Measurements from ENCODE around the gene ING3.
A peak's percentile ranks its signal among the peaks of the same experiment; 100 is the strongest.

DNA sequence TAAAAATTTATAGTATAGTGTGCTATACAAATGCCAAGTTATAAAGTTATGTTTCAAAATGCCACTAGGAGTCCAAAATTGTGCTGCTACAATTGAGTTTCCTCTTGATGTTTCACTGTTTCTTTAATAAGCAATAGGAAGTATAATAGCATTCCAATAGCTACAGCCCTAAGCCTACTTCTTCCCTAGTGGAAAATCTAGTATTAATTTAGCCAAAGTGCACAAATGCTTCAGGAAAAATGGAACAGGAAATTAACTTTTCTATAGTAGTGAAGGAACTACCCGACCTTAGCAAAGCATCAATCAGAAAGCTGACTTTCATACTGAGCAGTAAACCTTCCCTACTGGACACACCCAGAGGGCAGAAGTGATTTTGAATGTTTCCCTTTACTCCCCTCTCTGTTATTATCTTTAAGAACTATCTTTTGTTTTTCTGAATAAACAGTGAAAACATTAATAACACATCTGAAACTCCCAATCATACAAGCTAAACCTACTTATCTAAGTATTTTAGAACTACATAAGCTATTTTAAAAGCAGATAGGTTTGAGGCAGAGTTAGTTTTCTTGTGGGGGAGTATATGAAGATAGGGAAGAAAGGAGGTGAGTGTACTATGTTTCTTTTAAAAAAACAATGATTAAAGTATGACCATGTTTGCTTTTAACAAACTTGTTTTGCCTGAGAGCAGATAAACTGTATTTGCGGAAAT lies 51.6 kb downstream of the ING3 start:
- TF ChIP-seq, protein P1, sequence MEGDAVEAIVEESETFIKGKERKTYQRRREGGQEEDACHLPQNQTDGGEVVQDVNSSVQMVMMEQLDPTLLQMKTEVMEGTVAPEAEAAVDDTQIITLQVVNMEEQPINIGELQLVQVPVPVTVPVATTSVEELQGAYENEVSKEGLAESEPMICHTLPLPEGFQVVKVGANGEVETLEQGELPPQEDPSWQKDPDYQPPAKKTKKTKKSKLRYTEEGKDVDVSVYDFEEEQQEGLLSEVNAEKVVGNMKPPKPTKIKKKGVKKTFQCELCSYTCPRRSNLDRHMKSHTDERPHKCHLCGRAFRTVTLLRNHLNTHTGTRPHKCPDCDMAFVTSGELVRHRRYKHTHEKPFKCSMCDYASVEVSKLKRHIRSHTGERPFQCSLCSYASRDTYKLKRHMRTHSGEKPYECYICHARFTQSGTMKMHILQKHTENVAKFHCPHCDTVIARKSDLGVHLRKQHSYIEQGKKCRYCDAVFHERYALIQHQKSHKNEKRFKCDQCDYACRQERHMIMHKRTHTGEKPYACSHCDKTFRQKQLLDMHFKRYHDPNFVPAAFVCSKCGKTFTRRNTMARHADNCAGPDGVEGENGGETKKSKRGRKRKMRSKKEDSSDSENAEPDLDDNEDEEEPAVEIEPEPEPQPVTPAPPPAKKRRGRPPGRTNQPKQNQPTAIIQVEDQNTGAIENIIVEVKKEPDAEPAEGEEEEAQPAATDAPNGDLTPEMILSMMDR (conservative IDR thresholded peaks at IDR 0.05; ENCODE audit: low read length) = peak; percentile 19; the same call in 1 of the 2 replicates
- TF ChIP-seq EZH2phosphoT487 (IDR thresholded peaks at IDR 0.05; ENCODE audit: borderline replicate concordance) = no peak

Data from Loucy (cell line).